K562 (cell line): ENCODE data around the gene WWOX. TPM values are rescaled to one million over a fixed set of nuclear protein-coding genes. Genes with fewer than 3 reads are reported as not detected.

Experiments
- ATAC-seq: fragments of 200-7000 bp; cut with Tn5 transposase; 3 replicates; pipeline ENCODE4 v1.9.1; 2020; ENCODE audit warnings: moderate library complexity
- BruUV-seq: library from RNA; stranded (reverse); fragments of 400-500 nt; replicated peaks from 2 replicates; lab custom pipeline; 2021; lab: Mats Ljungman, UMichigan
- CTCF ChIA-PET: fragments of 300-600 bp; formaldehyde crosslinking; extraction: SDS; loops from one replicate; lab custom pipeline; 2021; ENCODE audit warnings: low intra/inter-chr PET ratio; lab: Yijun Ruan, JAX
- POLR2A ChIA-PET: fragments of 300-600, 350-650 bp; sonication (Branson Sonifier 250); formaldehyde crosslinking; extraction: SDS; loops from one replicate; lab custom pipeline; 2021; ENCODE audit warnings: antibody characterized with exemption, inconsistent platforms; lab: Yijun Ruan, JAX
- DNase-seq, 4 experiments: peaks; one replicate each; pipeline versions ENCODE4 v3.0.0 to v3.0.0-alpha.2; 2011 to 2018; ENCODE audit warnings: low spot score in 3 of 4, mixed read lengths in 3 of 4; ENCODE audit errors: extremely low read depth in 1 of 4
- FAIRE-seq: peaks from 2 replicates; lab custom pipeline; 2011; peaks lifted over from hg19 to GRCh38; lab: Jason Lieb, UNC
- H2AFZ ChIP-seq: 2 replicates; pipeline ENCODE4 v1.6.0; 2011; ENCODE audit warnings: low read depth, low read length, control low read depth, inconsistent platforms
- H3K27ac ChIP-seq: fragments of 200-600 bp; 3 replicates; pipeline ENCODE4 v1.8.0; 2011; ENCODE audit warnings: low read depth, mild to moderate bottlenecking, control low read depth, inconsistent platforms, low read length, moderate library complexity, mixed read lengths; ENCODE audit errors: extremely low read depth
- H3K27me3 ChIP-seq, 2 experiments: fragments of 300-600 bp in 1 of 2; 2 replicates in 1 of 2; 3 replicates in 1 of 2; pipeline versions ENCODE4 v1.6.0 to v1.8.0; 2011; ENCODE audit warnings: inconsistent platforms in 2 of 2, low read length in 2 of 2, mild to moderate bottlenecking in 1 of 2, mixed read lengths in 1 of 2, moderate library complexity in 1 of 2; ENCODE audit not compliant: control insufficient read depth in 2 of 2, insufficient read depth in 2 of 2
- H3K36me3 ChIP-seq: fragments of 300-600 bp; 3 replicates; pipeline ENCODE4 v1.8.0; 2011; ENCODE audit warnings: mild to moderate bottlenecking, low read length, inconsistent platforms; ENCODE audit not compliant: control insufficient read depth, insufficient read depth
- H3K4me1 ChIP-seq, 2 experiments: fragments of 200-600 bp in 1 of 2; replicated peaks in 1 of 2; 2 replicates in 1 of 2; 3 replicates in 1 of 2; pipeline versions ENCODE4 v1.5.1 to v1.8.0; 2011; ENCODE audit warnings: inconsistent platforms in 2 of 2, low read length in 2 of 2, mild to moderate bottlenecking in 1 of 2, mixed read lengths in 1 of 2, moderate library complexity in 1 of 2; ENCODE audit not compliant: control insufficient read depth in 2 of 2, insufficient read depth in 2 of 2
- H3K4me2 ChIP-seq: 2 replicates; pipeline ENCODE4 v1.6.1; 2011; ENCODE audit warnings: low read length, control low read depth, inconsistent platforms, mixed read lengths; ENCODE audit not compliant: insufficient read depth
- H3K4me3 ChIP-seq: fragments of 200-600 bp; sonication (generic), shearing (Covaris generic); 2 replicates; pipeline ENCODE4 v1.5.1; 2016; ENCODE audit warnings: control low read depth, inconsistent platforms
- H3K79me2 ChIP-seq: fragments of 200-600 bp; 3 replicates; pipeline ENCODE4 v1.8.0; 2011; ENCODE audit warnings: low read length, inconsistent platforms; ENCODE audit not compliant: control insufficient read depth, insufficient read depth
- H3K9ac ChIP-seq, 2 experiments: 2 replicates each; pipeline versions ENCODE4 v1.6.0 to v1.6.1; 2011; ENCODE audit warnings: low read depth in 2 of 2, low read length in 2 of 2, control low read depth in 1 of 2, inconsistent platforms in 1 of 2, mild to moderate bottlenecking in 1 of 2, mixed read lengths in 1 of 2; ENCODE audit not compliant: insufficient read depth in 1 of 2
- H3K9me1 ChIP-seq: one replicate; pipeline ENCODE4 v1.6.0; 2011; ENCODE audit warnings: inconsistent platforms, mild to moderate bottlenecking, low read length, moderate library complexity; ENCODE audit not compliant: control insufficient read depth, insufficient read depth
- H3K9me3 ChIP-seq: replicated peaks from 2 replicates; pipeline ENCODE4 v1.5.1; 2011; ENCODE audit warnings: low read depth, low read length, inconsistent platforms; ENCODE audit not compliant: control insufficient read depth, insufficient read depth
- H4K20me1 ChIP-seq: replicated peaks from 2 replicates; pipeline ENCODE4 v1.6.1; 2011; ENCODE audit warnings: low read length, inconsistent platforms, mixed read lengths; ENCODE audit not compliant: control insufficient read depth, insufficient read depth
- CBX1 ChIP-seq: sonication (generic); IDR thresholded peaks from 2 replicates; pipeline ENCODE4 v1.6.1; 2016; ENCODE audit warnings: antibody characterized with exemption, low read depth, mild to moderate bottlenecking
- CSDE1 ChIP-seq, 2 experiments: fragments of 450-650 bp; IDR thresholded peaks; 2 replicates each; pipeline ENCODE4 v1.6.1; 2016; ENCODE audit warnings: mild to moderate bottlenecking in 1 of 2
- GATA2 ChIP-seq: sonication (generic); formaldehyde crosslinking; IDR thresholded peaks from 2 replicates; pipeline ENCODE4 v1.4.0; 2020; ENCODE audit warnings: mild to moderate bottlenecking, missing genetic modification reagents
- SFPQ ChIP-seq: fragments of 200-400 bp; formaldehyde crosslinking; IDR thresholded peaks from 2 replicates; pipeline ENCODE4 v1.6.1; 2017; ENCODE audit warnings: mild to moderate bottlenecking, low read depth, low read length, moderate library complexity
- USF2 ChIP-seq: sonication (generic); formaldehyde crosslinking; IDR thresholded peaks from 2 replicates; pipeline ENCODE4 v1.5.0; 2020; ENCODE audit warnings: missing genetic modification reagents
- XRCC5 ChIP-seq: fragments of 200-400 bp; formaldehyde crosslinking; IDR thresholded peaks from 2 replicates; pipeline ENCODE4 v1.6.1; 2017; ENCODE audit warnings: low read depth, mild to moderate bottlenecking, low read length
- ZNF140 ChIP-seq: fragments of 250-450 bp; sonication (Bioruptor Pico); IDR thresholded peaks from 2 replicates; pipeline ENCODE4 v1.8.0; 2021; ENCODE audit warnings: moderate library complexity, mild to moderate bottlenecking, inconsistent platforms
- WGBS: fragments of 100-300 bp; shearing (Covaris generic); methylation state at CpG from one replicate; pipeline ENCODE4 v1.1.6; 2016; ENCODE audit warnings: low coverage, mixed read lengths; ENCODE audit not compliant: insufficient coverage; ENCODE audit errors: missing lambda C conversion rate; 5-methylcytosine and 5-hydroxymethylcytosine counted together
- in situ Hi-C: fragments of 300-500 bp; cut with MboI; formaldehyde crosslinking; loops from 4 replicates; pipeline ENCODE4 v1.15.0; 2018; ENCODE audit warnings: inconsistent platforms, mixed read lengths
- intact Hi-C: fragments of 100-400 bp; cut with micrococcal nuclease; formaldehyde crosslinking; loops from 2 replicates; pipeline ENCODE4 v1.14.2; 2022
- polyA plus RNA-seq, 8 experiments: library from polyadenylated mRNA; depleted of rRNA in 4 of 8; stranded (reverse) in 5 of 8; unstranded in 3 of 8; fragments of >200 nt; fragmentation: Nextera tagmentation in 2 of 8; fragmentation: Illumina TruSeq in 1 of 8; extraction: Ambion mirVana in 2 of 8; extraction: Trizol in 1 of 8; gene quantifications; 2 replicates each; pipeline versions ENCODE4 v1.2.1 to v1.2.3, GENCODE V29; 2011 to 2014; ENCODE audit warnings: inconsistent platforms in 1 of 8, missing spikeins in 1 of 8
- total RNA-seq, 7 experiments: library from RNA; depleted of rRNA in 6 of 7; stranded (reverse); fragments of >200 nt in 6 of 7; fragmentation: Illumina TruSeq in 2 of 7; extraction: Trizol in 2 of 7; gene quantifications; 2 replicates each; pipeline versions ENCODE4 v1.2.1 to v1.2.3, GENCODE V29; 2011 to 2021; ENCODE audit warnings: low replicate concordance in 1 of 7

The WWOX gene
- total and polyA plus RNA-seq, 9 of the 15 experiments (the other 6 are each of a cell fraction or from before 2014, with no cell fraction given) = 1.6 to 22.7 (median 8.1) TPM

- no peak for DNase-seq
- Histone ChIP-seq H3K4me2 (no peak overlapping the region), H3K79me2 (no peaks in the 10 kb centered on the region), H2AFZ (no peak overlapping the region), H3K4me3 (no peak overlapping the region), H3K9ac (no peak overlapping the region), H3K9me3 (no peaks in the 10 kb centered on the region; the same call in 1 of the 2 replicates), H3K9me1 (no peaks in the 10 kb centered on the region), H4K20me1 (no peaks in the 10 kb centered on the region), H3K4me1 (peaks cover 0 to 2% of the 10 kb centered on the region in 2 experiments; a peak in 2 of 5 replicates), H3K27me3 (peaks cover 0 to 23% of the 10 kb centered on the region in 2 experiments; a peak in 2 of 5 replicates), H3K27ac (no peak overlapping the region), H3K36me3 (no peaks in the 10 kb centered on the region)
- intact Hi-C loops = no loop called here
- TF ChIP-seq USF2 (CRISPR knock-in tag) (no peak), CBX1 (no peak), GATA2 (CRISPR knock-in tag) (no peak), CSDE1 (IDR thresholded peaks at IDR 0.05) (no peak), XRCC5 (no peak), ZNF140 (CRISPR knock-in tag) (no peak), SFPQ (no peak)
- in situ Hi-C loops = no loop called here
- FAIRE-seq = no peak
- POLR2A ChIA-PET = no interaction called here
- no peak for ATAC-seq
- 31% methylated on average over 5 of the region's 5 CpGs for WGBS
- BruUV-seq = no TSS peak
- CTCF ChIA-PET = no interaction called here
Observed at GRCh38 chr16:78744099-78744498, 644.6 kb downstream of the WWOX start.
